GM19025 (cell line): ENCODE data around the gene WFIKKN2.
"Not testable (repeated sequence)": the region's sequence is repeated elsewhere in the genome, so short reads cannot be mapped to it uniquely, and the experiment has no call there.

Source experiments
- ATAC-seq: cut with Tn5 transposase; IDR thresholded peaks from one replicate; pipeline ENCODE4 v1.9.1; 2021; ENCODE audit warnings: mild to moderate bottlenecking, low read depth, moderate library complexity; ENCODE audit not compliant: unreplicated experiment

WFIKKN2 gene

DNA sequence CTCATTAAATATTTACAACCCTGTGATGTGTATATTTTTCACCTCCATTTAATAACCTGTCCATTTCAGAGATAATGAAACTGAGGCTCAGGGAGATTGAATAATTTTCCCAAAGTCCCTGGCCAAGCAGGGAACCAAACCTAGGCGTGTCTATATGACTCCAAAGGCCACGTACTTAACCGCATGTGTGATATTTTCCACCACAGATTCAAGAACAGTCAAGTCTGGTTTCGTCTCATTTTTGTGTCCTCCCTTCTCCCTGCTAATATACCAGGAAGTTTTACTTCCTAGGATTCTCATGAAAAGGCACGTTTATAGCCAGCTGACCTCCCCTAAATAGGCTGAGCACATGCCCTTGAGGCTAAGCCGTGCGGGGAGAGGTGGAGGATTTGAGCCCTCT lies 15.3 kb downstream of the WFIKKN2 start:
- no peak for ATAC-seq

GRCh38 chr17:50853015-50853615 lies 17.7 kb downstream of the WFIKKN2 start:
- ATAC-seq, result no peak

DNA sequence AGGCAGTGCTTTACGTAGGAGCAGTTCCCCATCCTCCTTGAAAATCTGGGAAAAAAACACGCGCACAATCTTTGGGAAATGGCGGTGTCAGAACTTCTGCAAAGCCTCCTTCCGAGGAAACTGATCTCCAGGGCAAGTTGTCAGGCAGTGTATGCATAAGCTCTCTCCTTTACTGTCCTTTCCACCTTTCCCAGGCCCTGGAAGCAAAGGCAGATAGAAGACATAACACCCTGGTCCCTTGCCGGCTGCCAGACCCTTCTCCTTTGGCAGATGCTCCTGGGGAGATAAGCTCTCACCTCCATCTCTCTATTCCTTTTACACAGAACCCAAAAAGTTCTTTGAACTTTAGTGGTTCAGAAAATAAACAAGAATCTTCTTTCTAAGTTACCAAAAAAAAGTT lies 18.4 kb downstream of the WFIKKN2 start:
- no peak for ATAC-seq

DNA sequence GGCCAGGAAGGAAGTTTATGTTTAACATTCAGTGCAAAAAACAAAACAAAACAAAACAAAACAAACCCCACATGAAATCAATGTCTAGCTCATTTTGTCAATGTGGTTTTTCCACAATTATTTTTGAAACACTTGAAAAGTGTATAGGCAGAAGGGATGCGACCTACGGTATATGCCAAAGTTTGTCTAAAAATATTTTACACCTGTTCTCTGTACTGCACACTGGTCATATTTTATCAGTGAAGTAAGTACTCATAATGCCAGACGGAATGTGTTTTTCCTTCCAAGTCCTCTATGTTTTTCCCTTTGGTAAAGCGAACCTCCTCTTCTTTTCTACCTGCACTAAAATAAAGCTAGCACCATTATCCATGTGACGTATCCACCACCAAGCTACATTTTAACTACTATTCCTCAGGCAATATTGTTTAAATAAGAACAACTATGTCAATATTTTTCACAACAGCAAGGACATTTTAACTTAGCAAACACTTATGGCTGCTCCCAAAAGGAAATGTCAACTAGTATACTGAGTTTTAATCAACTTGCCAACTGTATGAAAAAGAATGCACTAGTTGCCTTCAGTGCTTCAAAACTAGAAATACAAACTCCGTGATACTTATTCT lies 20.4 kb downstream of the WFIKKN2 start:
- no peak for ATAC-seq

- ATAC-seq, result no peak
Measured at GRCh38 chr17:50856431-50856830, 21.0 kb downstream of the WFIKKN2 start.

GRCh38 chr17:50858486-50859225 lies 23.3 kb downstream of the WFIKKN2 start:
- ATAC-seq, result no peak

DNA sequence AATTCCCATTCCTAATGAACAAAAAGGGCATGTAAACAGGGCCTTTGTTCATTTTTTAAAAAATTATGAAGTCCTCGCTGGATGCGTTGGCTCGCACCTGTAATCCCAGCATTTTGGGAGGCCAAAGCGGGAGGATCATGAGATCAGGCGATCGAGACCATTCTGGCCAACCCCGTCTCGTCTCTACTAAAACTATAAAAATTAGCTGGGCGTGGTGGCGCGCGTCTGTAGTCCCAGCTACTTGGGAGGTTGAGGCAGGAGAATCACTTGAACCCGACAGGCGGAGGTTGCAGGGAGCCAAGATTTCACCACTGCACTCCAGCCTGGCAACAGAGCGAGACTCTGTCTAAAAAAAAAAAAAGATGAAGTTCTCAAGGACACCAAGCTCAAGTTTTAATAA lies 24.3 kb downstream of the WFIKKN2 start:
- ATAC-seq, result not testable (repeated sequence)

- no peak for ATAC-seq
Measured at GRCh38 chr17:50861334-50861676, 25.9 kb downstream of the WFIKKN2 start.

- ATAC-seq, result no peak
Measured at GRCh38 chr17:50861822-50862528, 26.6 kb downstream of the WFIKKN2 start.

GRCh38 chr17:50863221-50863843 lies 27.9 kb downstream of the WFIKKN2 start:
- no peak for ATAC-seq

DNA sequence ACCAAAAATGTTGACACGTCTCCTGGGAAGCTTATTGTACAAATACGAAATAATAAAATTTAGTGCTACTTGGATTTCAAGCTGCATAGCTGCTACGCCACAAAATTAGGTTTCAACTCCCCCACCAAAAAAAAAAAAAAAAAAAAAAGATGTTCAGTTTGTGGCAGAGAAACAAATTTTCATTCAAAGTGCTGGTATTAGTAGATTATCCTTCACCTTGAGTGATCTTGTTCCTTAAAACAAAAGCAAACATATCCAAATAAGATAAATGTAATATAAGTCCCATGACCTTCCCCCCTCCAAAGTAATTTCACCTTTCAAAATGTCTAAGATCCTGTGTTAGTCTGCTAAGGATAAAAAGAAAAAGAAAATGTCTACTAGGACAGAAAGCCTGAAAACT lies 28.5 kb downstream of the WFIKKN2 start:
- no peak for ATAC-seq

- ATAC-seq, result no peak
Measured at GRCh38 chr17:50864747-50865059, 29.3 kb downstream of the WFIKKN2 start.

- ATAC-seq, result peak; percentile 10
Measured at GRCh38 chr17:50865060-50865867, 29.9 kb downstream of the WFIKKN2 start.

- peak; percentile 6 for ATAC-seq
Measured at GRCh38 chr17:50865868-50866260, 30.5 kb downstream of the WFIKKN2 start.

DNA sequence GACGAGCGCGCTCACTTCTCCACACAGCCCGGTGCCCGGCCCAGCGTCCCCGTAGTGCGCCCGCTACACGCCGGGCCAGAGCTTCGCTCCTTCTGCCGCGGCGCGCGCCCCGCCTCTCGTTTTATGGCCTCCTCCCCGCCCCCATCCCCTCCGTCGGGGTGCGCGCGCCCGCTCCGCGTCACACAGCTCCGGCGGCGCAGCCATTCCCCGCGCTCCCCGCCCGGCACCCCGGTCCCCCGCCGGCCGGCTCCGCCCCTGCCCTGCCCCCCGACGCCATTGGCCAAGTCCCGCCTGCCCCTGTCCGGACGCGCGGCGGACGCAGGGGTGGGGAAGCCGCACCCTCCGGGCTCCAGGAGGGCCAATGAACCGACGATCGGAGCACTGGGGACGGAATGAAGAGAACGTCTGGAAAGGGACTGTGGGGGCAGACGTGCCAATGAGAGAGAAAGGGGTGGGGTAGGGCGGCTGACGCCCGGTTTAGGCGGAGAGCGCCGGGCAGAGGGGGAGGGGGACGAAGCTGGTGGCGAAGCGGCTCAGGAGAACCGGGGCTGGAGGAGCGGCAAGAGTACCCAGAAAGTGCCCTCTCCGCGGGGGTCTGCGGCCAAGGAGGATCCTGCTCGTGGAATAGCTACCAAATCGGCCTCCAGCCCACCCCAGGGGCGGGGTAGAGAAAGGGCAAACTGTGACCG lies 31.0 kb downstream of the WFIKKN2 start, which contains the start of gene TOB1:
Gene TOB1, minus strand, starts transcription at position 94 of the 689 bp plus-strand sequence. CDS start 2,337 bp downstream, outside the sequence.
- peak; percentile 68 for ATAC-seq

GRCh38 chr17:50866950-50867362 lies 31.6 kb downstream of the WFIKKN2 start:
- peak; percentile 3 for ATAC-seq

- peak; percentile 24 for ATAC-seq
Measured at GRCh38 chr17:50867363-50868139, 32.2 kb downstream of the WFIKKN2 start.

- ATAC-seq, result no peak
Measured at GRCh38 chr17:50868140-50868438, 32.7 kb downstream of the WFIKKN2 start.

DNA sequence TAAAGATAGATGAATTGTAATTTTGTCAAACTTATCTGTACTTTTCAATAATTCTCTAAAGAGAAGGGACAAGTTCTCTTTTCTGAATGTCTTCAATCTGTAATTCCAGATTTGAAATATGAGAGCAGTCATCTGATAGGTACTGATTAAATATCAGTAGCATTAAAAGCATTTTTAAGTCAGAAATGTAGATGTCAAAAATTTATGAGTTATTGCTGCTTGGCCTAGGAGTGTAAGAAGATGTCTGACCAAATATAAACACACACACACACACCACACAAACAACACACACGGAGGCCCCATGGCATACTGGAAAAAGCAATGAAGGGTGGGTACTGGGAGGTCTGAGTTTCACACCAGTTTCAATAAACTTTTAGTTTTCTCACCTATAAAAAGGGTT lies 33.2 kb downstream of the WFIKKN2 start:
- no peak for ATAC-seq
